HG02588 (cell line): ENCODE measurements around the gene PHKB.

Source experiments
- ATAC-seq: cut with Tn5 transposase; IDR thresholded peaks from one replicate; pipeline ENCODE4 v1.9.1; 2021; ENCODE audit warnings: mild to moderate bottlenecking, moderate library complexity; ENCODE audit not compliant: unreplicated experiment

The PHKB gene

GRCh38 chr16:47722046-47722445 is 260.9 kb downstream of the PHKB start:
- ATAC-seq = no peak

- no peak for ATAC-seq
Observed at GRCh38 chr16:47724115-47724785, 263.1 kb downstream of the PHKB start.

- no peak for ATAC-seq
Observed at GRCh38 chr16:47725188-47725695, 264.1 kb downstream of the PHKB start.

GRCh38 chr16:47726031-47726675 is 265.0 kb downstream of the PHKB start:
- no peak for ATAC-seq

- ATAC-seq = no peak
Observed at GRCh38 chr16:47727131-47727530, 266.0 kb downstream of the PHKB start.

GRCh38 chr16:47728205-47728604 is 267.1 kb downstream of the PHKB start:
- no peak for ATAC-seq

GRCh38 chr16:47729701-47730100 is 268.6 kb downstream of the PHKB start:
- ATAC-seq = no peak

GRCh38 chr16:47731252-47731651 is 270.1 kb downstream of the PHKB start:
- ATAC-seq = no peak

GRCh38 chr16:47732122-47732521 is 271.0 kb downstream of the PHKB start:
- no peak for ATAC-seq

GRCh38 chr16:47732523-47733111 is 271.5 kb downstream of the PHKB start:
- no peak for ATAC-seq

- no peak for ATAC-seq
Observed at GRCh38 chr16:47734081-47734857, 273.1 kb downstream of the PHKB start.

- ATAC-seq = no peak
Observed at GRCh38 chr16:47734987-47735594, 274.0 kb downstream of the PHKB start.

GRCh38 chr16:47750371-47750770 is 289.2 kb downstream of the PHKB start:
- no peak for ATAC-seq
